Ecto neural progenitor cell (in vitro differentiated cells): Measurements from ENCODE around the gene EGLN3.
"Not testable (repeated sequence)": the region's sequence is repeated elsewhere in the genome, so short reads cannot be mapped to it uniquely, and the experiment has no call there.

ENCODE experiments used
- DNase-seq: peaks from one replicate; pipeline ENCODE4 v3.0.0-alpha.2; 2018; ENCODE audit warnings: low spot score

EGLN3 gene

GRCh38 chr14:33934938-33935337, 15.9 kb downstream of the EGLN3 start:
- no peak for DNase-seq

GRCh38 chr14:33934043-33934750, 16.7 kb downstream of the EGLN3 start:
- no peak for DNase-seq

- DNase-seq = no peak
Observed at GRCh38 chr14:33933386-33933933, 17.4 kb downstream of the EGLN3 start.

- peak; percentile 52 for DNase-seq
Observed at GRCh38 chr14:33932576-33933345, 18.1 kb downstream of the EGLN3 start.

- no peak for DNase-seq
Observed at GRCh38 chr14:33932033-33932432, 18.8 kb downstream of the EGLN3 start.

GRCh38 chr14:33931461-33931860, 19.4 kb downstream of the EGLN3 start:
- DNase-seq = no peak

GRCh38 chr14:33930439-33930838, 20.4 kb downstream of the EGLN3 start:
- DNase-seq = no peak

GRCh38 chr14:33929799-33930408, 21.0 kb downstream of the EGLN3 start:
- DNase-seq = no peak

GRCh38 chr14:33928895-33929294, 22.0 kb downstream of the EGLN3 start:
- DNase-seq = no peak

GRCh38 chr14:33927944-33928343, 22.9 kb downstream of the EGLN3 start:
- no peak for DNase-seq

GRCh38 chr14:33926967-33927366, 23.9 kb downstream of the EGLN3 start:
- DNase-seq = not testable (repeated sequence)

GRCh38 chr14:33925946-33926345, 24.9 kb downstream of the EGLN3 start:
- no peak for DNase-seq

- DNase-seq = no peak
Observed at GRCh38 chr14:33925235-33925634, 25.6 kb downstream of the EGLN3 start.

GRCh38 chr14:33924566-33925100, 26.2 kb downstream of the EGLN3 start:
- DNase-seq = no peak

- DNase-seq = no peak
Observed at GRCh38 chr14:33922125-33922524, 28.7 kb downstream of the EGLN3 start.

- DNase-seq = no peak
Observed at GRCh38 chr14:33918256-33918655, 32.6 kb downstream of the EGLN3 start.

GRCh38 chr14:33917661-33918060, 33.2 kb downstream of the EGLN3 start:
- DNase-seq = no peak

- no peak for DNase-seq
Observed at GRCh38 chr14:33916663-33917565, 34.0 kb downstream of the EGLN3 start.

- DNase-seq = no peak
Observed at GRCh38 chr14:33915682-33916081, 35.2 kb downstream of the EGLN3 start.

GRCh38 chr14:33914676-33915516, 36.0 kb downstream of the EGLN3 start:
- DNase-seq = no peak

- no peak for DNase-seq
Observed at GRCh38 chr14:33911046-33911445, 39.8 kb downstream of the EGLN3 start.
